ENCODE measurements around the gene DCST2. TPM values are rescaled to one million over a fixed set of nuclear protein-coding genes. Genes with fewer than 3 reads are reported as not detected.

Gene DCST2
- total and polyA plus RNA-seq, 10 of the 15 experiments (the other 5 are each of a cell fraction or from before 2014, with no cell fraction given), result 0.33 to 0.41 (median 0.36) TPM; not detected in 7

DNA sequence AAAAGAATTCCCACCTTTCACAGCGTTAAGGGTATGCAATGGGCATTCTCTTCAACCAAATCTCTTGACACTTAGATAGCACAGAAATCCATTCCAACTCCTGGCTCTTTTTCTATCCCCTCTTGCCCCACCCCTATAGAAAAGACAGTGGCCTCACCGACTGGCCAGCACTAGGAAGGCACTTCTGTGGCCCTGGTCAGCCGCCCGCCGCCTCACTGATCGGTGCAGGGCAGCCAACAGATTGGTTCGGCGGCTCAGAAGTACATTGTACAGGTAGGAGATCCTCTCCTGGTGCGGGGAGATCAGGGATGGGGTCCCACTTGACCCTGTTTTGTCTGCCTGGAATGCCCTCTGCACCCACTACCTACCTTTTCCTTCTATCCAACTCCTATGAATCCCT is 9.3 kb downstream of the DCST2 start:
- Histone ChIP-seq H4K20me1 (ENCODE audit: control insufficient read depth, insufficient read depth) (no peaks in the 10 kb centered on the region), H3K4me2 (ENCODE audit: control insufficient read depth, insufficient read depth) (no peak overlapping the region), H3K9me3 (replicated peaks; ENCODE audit: control insufficient read depth, insufficient read depth, low read length) (no peaks in the 10 kb centered on the region), H3K9ac (ENCODE audit: control insufficient read depth, insufficient read depth, low read length) (no peak overlapping the region), H3K79me2 (ENCODE audit: control insufficient read depth, insufficient read depth, low read length) (no peaks in the 10 kb centered on the region), H3K27ac (ENCODE audit: control insufficient read depth, insufficient read depth) (no peak overlapping the region), H3K4me3 (no peak overlapping the region), H3K36me3 (ENCODE audit: control insufficient read depth in 2 of 2, insufficient read depth in 2 of 2, low read length in 1 of 2) (no peaks in the 10 kb centered on the region), H3K27me3 (replicated peaks in 1 of 2; ENCODE audit: control insufficient read depth in 2 of 2, insufficient read depth in 2 of 2, low read length in 1 of 2) (no peaks in the 10 kb centered on the region; a peak in 1 of 4 replicates), H2AFZ (ENCODE audit: control insufficient read depth, low read depth, low read length) (no peak overlapping the region), H3K4me1 (ENCODE audit: control insufficient read depth, insufficient read depth, low read length) (no peaks in the 10 kb centered on the region)
- no peak for ATAC-seq
- ChIA-PET SMC1A (ENCODE audit: uncharacterized antibody, unreplicated experiment) (no interaction called here), CTCF (interaction anchor here (0.8 kb wide), 1 partner anchor 19 kb away, joined by 4 read pairs; no protein-coding TSS in a partner anchor), POLR2A (no interaction called here), RAD21 (ENCODE audit: unreplicated experiment) (no interaction called here)
- WGBS (ENCODE audit: insufficient coverage, insufficient replicate concordance, low lambda C conversion rate, missing lambda C conversion rate), result 60% methylated on average over 9 of the region's 9 CpGs
- no peak for DNase-seq (ENCODE audit: low read depth, low spot score)
- TF ChIP-seq BRCA1 (IDR thresholded peaks at IDR 0.05; ENCODE audit: low read depth, low read length), result no peak
- TF ChIP-seq, protein P1, sequence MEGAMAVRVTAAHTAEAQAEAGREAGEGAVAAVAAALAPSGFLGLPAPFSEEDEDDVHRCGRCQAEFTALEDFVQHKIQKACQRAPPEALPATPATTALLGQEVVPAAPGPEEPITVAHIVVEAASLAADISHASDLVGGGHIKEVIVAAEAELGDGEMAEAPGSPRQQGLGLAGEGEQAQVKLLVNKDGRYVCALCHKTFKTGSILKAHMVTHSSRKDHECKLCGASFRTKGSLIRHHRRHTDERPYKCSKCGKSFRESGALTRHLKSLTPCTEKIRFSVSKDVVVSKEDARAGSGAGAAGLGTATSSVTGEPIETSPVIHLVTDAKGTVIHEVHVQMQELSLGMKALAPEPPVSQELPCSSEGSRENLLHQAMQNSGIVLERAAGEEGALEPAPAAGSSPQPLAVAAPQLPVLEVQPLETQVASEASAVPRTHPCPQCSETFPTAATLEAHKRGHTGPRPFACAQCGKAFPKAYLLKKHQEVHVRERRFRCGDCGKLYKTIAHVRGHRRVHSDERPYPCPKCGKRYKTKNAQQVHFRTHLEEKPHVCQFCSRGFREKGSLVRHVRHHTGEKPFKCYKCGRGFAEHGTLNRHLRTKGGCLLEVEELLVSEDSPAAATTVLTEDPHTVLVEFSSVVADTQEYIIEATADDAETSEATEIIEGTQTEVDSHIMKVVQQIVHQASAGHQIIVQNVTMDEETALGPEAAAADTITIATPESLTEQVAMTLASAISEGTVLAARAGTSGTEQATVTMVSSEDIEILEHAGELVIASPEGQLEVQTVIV (IDR thresholded peaks at IDR 0.05; ENCODE audit: borderline replicate concordance, partially characterized antibody), result no peak
- no peak for TF ChIP-seq SMAD5 (IDR thresholded peaks at IDR 0.05; ENCODE audit: low read depth)
- TF ChIP-seq NR2C1 (IDR thresholded peaks at IDR 0.05), result no peak
- TF ChIP-seq POLR2A (IDR thresholded peaks at IDR 0.05; ENCODE audit: low read depth, low read length), result no peak
- no peak for TF ChIP-seq MTA2 (IDR thresholded peaks at IDR 0.05; ENCODE audit: low read depth)
- TF ChIP-seq EGR1 (IDR thresholded peaks at IDR 0.05; ENCODE audit: borderline replicate concordance in 1 of 2, low read depth in 2 of 2, low read length in 2 of 2), result no peak
- TF ChIP-seq, protein P2, sequence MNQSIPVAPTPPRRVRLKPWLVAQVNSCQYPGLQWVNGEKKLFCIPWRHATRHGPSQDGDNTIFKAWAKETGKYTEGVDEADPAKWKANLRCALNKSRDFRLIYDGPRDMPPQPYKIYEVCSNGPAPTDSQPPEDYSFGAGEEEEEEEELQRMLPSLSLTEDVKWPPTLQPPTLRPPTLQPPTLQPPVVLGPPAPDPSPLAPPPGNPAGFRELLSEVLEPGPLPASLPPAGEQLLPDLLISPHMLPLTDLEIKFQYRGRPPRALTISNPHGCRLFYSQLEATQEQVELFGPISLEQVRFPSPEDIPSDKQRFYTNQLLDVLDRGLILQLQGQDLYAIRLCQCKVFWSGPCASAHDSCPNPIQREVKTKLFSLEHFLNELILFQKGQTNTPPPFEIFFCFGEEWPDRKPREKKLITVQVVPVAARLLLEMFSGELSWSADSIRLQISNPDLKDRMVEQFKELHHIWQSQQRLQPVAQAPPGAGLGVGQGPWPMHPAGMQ (IDR thresholded peaks at IDR 0.05; ENCODE audit: borderline replicate concordance), result no peak
- TF ChIP-seq KLF5 (IDR thresholded peaks at IDR 0.05; ENCODE audit: partially characterized antibody), result no peak
- TF ChIP-seq BACH1 (IDR thresholded peaks at IDR 0.05; ENCODE audit: borderline replicate concordance), result no peak
- no peak for TF ChIP-seq BMI1 (IDR thresholded peaks at IDR 0.05; ENCODE audit: borderline replicate concordance)
- no peak for TF ChIP-seq TCF3 (IDR thresholded peaks at IDR 0.05; ENCODE audit: borderline replicate concordance, insufficient read depth, low read depth, low read length)
- in situ Hi-C loops (cut with MboI), result no loop called here
- intact Hi-C loops (cut with micrococcal nuclease; ENCODE audit: unreplicated experiment), result no loop called here
- BruUV-seq (replicated peaks), result no TSS peak
- FAIRE-seq, result no peak
